ENCODE measurements around the gene ANXA10.
"Not testable (repeated sequence)": the region's sequence is repeated elsewhere in the genome, so short reads cannot be mapped to it uniquely, and the experiment has no call there.

The ANXA10 gene

GRCh38 chr4:168101026-168101425, 8.7 kb downstream of the ANXA10 start:
- no peak overlapping the region for H3K4me3 ChIP-seq (ENCODE audit: low read depth, low read length)
- DNase-seq (ENCODE audit: low read depth, low spot score) = no peak
- no peak for TF ChIP-seq CTCF (IDR thresholded peaks at IDR 0.05; ENCODE audit: insufficient read depth, low read length, missing control alignments)
- ChIA-PET CTCF (no interaction called here), POLR2A (no interaction called here)

- no peak for DNase-seq (ENCODE audit: low read depth, low spot score)
- H3K4me3 ChIP-seq (ENCODE audit: low read depth, low read length) = no peak overlapping the region
- CTCF ChIA-PET = no interaction called here
- no peak for TF ChIP-seq CTCF (IDR thresholded peaks at IDR 0.05; ENCODE audit: insufficient read depth, low read length, missing control alignments)
- POLR2A ChIA-PET = no interaction called here
These were observed 10.1 kb downstream of the ANXA10 start for GRCh38 chr4:168102403-168102802.

GRCh38 chr4:168109527-168109926, 17.2 kb downstream of the ANXA10 start:
- DNase-seq (ENCODE audit: low read depth, low spot score) = no peak
- no peak overlapping the region for H3K4me3 ChIP-seq (ENCODE audit: low read depth, low read length)
- ChIA-PET CTCF (interaction anchor here (1.4 kb wide), 1 partner anchor 9 kb away, joined by 5 read pairs; no protein-coding TSS in a partner anchor), POLR2A (no interaction called here)
- TF ChIP-seq CTCF (IDR thresholded peaks at IDR 0.05; ENCODE audit: insufficient read depth, low read length, missing control alignments) = no peak

GRCh38 chr4:168113059-168113458, 20.7 kb downstream of the ANXA10 start:
- POLR2A ChIA-PET; DNase-seq (ENCODE audit: low read depth, low spot score); CTCF ChIA-PET; H3K4me3 ChIP-seq (ENCODE audit: low read depth, low read length): not testable (repeated sequence)

GRCh38 chr4:168118116-168118655, 25.8 kb downstream of the ANXA10 start:
- DNase-seq (ENCODE audit: low read depth, low spot score) = no peak
- no peak for TF ChIP-seq CTCF (IDR thresholded peaks at IDR 0.05; ENCODE audit: insufficient read depth, low read length, missing control alignments)
- POLR2A ChIA-PET = no interaction called here
- no peak overlapping the region for H3K4me3 ChIP-seq (ENCODE audit: low read depth, low read length)
- CTCF ChIA-PET = interaction anchor here (1.1 kb wide), 1 partner anchor 9 kb away, joined by 5 read pairs; no protein-coding TSS in a partner anchor

- POLR2A ChIA-PET = interaction anchor here (0.6 kb wide), 1 partner anchor 47 kb away, joined by 3 read pairs; no protein-coding TSS in a partner anchor
These were observed 26.8 kb downstream of the ANXA10 start for GRCh38 chr4:168119100-168119499.

More at GRCh38 chr4:168119100-168119499, 26.8 kb downstream of the ANXA10 start:
- no peak for DNase-seq (ENCODE audit: low read depth, low spot score)
- TF ChIP-seq CTCF (IDR thresholded peaks at IDR 0.05; ENCODE audit: insufficient read depth, low read length, missing control alignments) = no peak
- H3K4me3 ChIP-seq (ENCODE audit: low read depth, low read length) = no peak overlapping the region
- CTCF ChIA-PET = interaction anchor here (1.1 kb wide), 1 partner anchor 10 kb away, joined by 5 read pairs; no protein-coding TSS in a partner anchor

All from AG04449 (cell line).